Ovary (tissue), 9 donors: ENCODE results near the gene FBLN2. TPM values are rescaled to one million over a fixed set of nuclear protein-coding genes. Genes with fewer than 3 reads are reported as not detected.

Experiments used
- DNase-seq, 5 donors: peaks; one replicate each; pipeline ENCODE4 v3.0.0-alpha.2; 2019 to 2020
- H3K27ac ChIP-seq, 2 donors: fragments of 200-600 bp; one replicate each; pipeline versions ENCODE4 v1.5.1 to v1.8.0; 2019 to 2022
- H3K27me3 ChIP-seq: fragments of 200-600 bp; one replicate; pipeline ENCODE4 v1.8.0; 2022
- H3K36me3 ChIP-seq: fragments of 200-600 bp; sonication (generic); one replicate; pipeline ENCODE4 v1.5.1; 2019
- H3K4me1 ChIP-seq: one replicate; pipeline ENCODE4 v1.8.1; 2013; ENCODE audit warnings: mild to moderate bottlenecking, moderate library complexity; ENCODE audit not compliant: insufficient read depth
- H3K4me3 ChIP-seq: fragments of 200-600 bp; sonication (generic); one replicate; pipeline ENCODE4 v1.5.1; 2017
- H3K9me3 ChIP-seq, 2 donors: fragments of 200-600 bp in 1 of 2; sonication (generic) in 1 of 2; one replicate each; pipeline versions ENCODE4 v1.5.1 to v1.8.1; 2013 to 2019; ENCODE audit warnings: mild to moderate bottlenecking in 1 of 2, moderate library complexity in 1 of 2
- EP300 ChIP-seq: sonication (generic); formaldehyde crosslinking; IDR thresholded peaks from one replicate; pipeline ENCODE4 v1.6.1; 2017; ENCODE audit warnings: antibody characterized with exemption
- POLR2A ChIP-seq: fragments of 450-650 bp; IDR thresholded peaks from one replicate; pipeline ENCODE4 v1.6.1; 2017; ENCODE audit warnings: antibody characterized with exemption, mild to moderate bottlenecking, moderate library complexity
- WGBS, 3 donors: extraction: QIAGEN DNeasy Blood & Tissue Kit in 1 of 3; methylation state at CpG; one replicate each; pipeline versions ENCODE4 v1.1.5 to v1.1.7; 2013 to 2017; 5-methylcytosine and 5-hydroxymethylcytosine counted together
- intact Hi-C, 4 donors: fragments of 100-400 bp; cut with DNase I; formaldehyde crosslinking; loops; one replicate each; pipeline versions ENCODE4 v1.11.0 to v1.15.1; 2022 to 2023
- polyA plus RNA-seq, 2 donors: library from polyadenylated mRNA; stranded (reverse); fragments of 200-250 nt in 1 of 2; fragments of 350-450 nt in 1 of 2; fragmentation: Illumina TruSeq in 1 of 2; extraction: RNeasy Lipid Tissue Mini Kit (QIAGEN cat#74804) in 1 of 2; gene quantifications; one replicate each; pipeline ENCODE4 v1.2.3, GENCODE V29; 2013 to 2014
- total RNA-seq, 7 donors: library from RNA; depleted of rRNA in 2 of 7; stranded (reverse); fragments of >200 nt in 2 of 7; fragmentation: NEBNext Ultra II Directional in 3 of 7; extraction: Animal tissue kit (Norgen Biotek cat#: 25700) in 3 of 7; gene quantifications; one replicate each; pipeline versions ENCODE4 v1.1.0 to v1.2.4, GENCODE V29; 2016 to 2023
- TF ChIP-seq, protein P1 (sequence below), 3 donors: fragments of 450-650 bp in 2 of 3; fragments of 200-600 bp in 1 of 3; IDR thresholded peaks; one replicate each; pipeline versions ENCODE4 v1.5.1 to v1.8.0; 2016 to 2022; ENCODE audit warnings: antibody characterized with exemption in 3 of 3, mild to moderate bottlenecking in 1 of 3
- donor health status: DM: no; HTN: no; CAD: no; lungs with moderate emphysema.
- donor health status: DM: no; HTN: no; CAD: no.
- donor health status: Bipolar disorder and iron deficiency.
- donor health status: DM: yes; HTN: yes; CAD: no.
- donor health status: DM: no; HTN: no; CAD: no.
- donor health status: DM: yes; HTN: yes; CAD: no.

Gene FBLN2
- total and polyA plus RNA-seq, 9 donors, result 4.0 to 18.2 (median 8.1) TPM

DNA sequence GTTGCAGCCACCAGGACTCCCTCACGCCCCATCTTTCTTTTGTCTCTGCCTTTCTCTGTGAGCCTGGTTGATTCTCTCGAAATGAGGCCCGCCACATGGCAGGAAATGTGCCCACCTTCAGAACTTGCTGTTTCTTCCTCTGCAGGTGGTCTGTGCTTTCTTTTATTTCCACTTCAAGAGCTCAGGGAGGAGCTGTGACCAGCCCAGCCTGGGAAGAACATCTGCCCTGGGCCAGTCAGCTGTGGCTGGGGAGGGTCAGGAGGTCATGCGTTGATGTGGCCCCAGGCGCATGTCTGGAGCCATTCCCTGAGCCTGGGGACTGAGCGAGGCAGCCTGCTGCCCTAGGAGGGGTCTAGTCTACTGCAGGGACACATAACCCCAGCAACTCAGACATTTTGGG, 8.0 kb downstream of the FBLN2 start:
- Histone ChIP-seq H3K36me3 (no peaks in the 10 kb centered on the region), H3K4me1 (no peaks in the 10 kb centered on the region), H3K4me3 (no peak overlapping the region), H3K27ac (no peak overlapping the region), H3K9me3 (no peaks in the 10 kb centered on the region), H3K27me3 (no peaks in the 10 kb centered on the region)
- no peak for DNase-seq
- TF ChIP-seq POLR2A (no peak), EP300 (no peak)
- TF ChIP-seq, protein P1, sequence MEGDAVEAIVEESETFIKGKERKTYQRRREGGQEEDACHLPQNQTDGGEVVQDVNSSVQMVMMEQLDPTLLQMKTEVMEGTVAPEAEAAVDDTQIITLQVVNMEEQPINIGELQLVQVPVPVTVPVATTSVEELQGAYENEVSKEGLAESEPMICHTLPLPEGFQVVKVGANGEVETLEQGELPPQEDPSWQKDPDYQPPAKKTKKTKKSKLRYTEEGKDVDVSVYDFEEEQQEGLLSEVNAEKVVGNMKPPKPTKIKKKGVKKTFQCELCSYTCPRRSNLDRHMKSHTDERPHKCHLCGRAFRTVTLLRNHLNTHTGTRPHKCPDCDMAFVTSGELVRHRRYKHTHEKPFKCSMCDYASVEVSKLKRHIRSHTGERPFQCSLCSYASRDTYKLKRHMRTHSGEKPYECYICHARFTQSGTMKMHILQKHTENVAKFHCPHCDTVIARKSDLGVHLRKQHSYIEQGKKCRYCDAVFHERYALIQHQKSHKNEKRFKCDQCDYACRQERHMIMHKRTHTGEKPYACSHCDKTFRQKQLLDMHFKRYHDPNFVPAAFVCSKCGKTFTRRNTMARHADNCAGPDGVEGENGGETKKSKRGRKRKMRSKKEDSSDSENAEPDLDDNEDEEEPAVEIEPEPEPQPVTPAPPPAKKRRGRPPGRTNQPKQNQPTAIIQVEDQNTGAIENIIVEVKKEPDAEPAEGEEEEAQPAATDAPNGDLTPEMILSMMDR (IDR thresholded peaks at IDR 0.05), result no peak
- WGBS, 3 donors, result 90 to 98% (median 93%) methylated on average over 6 of the region's 6 CpGs
- intact Hi-C loops, result no loop called here

DNA sequence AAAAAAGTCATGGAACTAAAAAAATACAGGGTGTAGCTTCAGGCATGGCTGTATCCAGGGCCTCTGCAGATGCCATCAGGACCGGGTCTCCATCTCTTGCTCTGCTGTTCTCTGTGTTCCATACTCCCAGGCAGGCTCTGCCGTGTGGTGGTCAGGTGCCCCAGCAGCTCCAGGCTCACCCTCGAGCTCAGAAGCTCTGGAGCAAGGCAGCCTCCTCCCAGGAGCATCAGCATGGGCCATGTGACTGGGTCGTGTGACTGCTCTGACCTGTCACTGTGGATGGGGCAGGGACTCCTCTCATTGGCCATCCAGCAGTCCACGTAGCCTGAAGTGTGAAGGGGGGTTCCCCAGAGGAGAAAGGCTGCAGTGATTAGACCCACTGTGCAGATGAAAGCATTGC, 8.5 kb downstream of the FBLN2 start:
- DNase-seq, result no peak
- intact Hi-C loops, result no loop called here
- WGBS, 3 donors, result 72 to 81% (median 80%) methylated on average over 5 of the region's 5 CpGs
- no peaks in the 10 kb centered on the region for H3K27me3 ChIP-seq
- H3K27ac ChIP-seq, result no peak overlapping the region
- H3K36me3 ChIP-seq, result no peaks in the 10 kb centered on the region
- no peak overlapping the region for H3K4me3 ChIP-seq
- H3K9me3 ChIP-seq, result no peaks in the 10 kb centered on the region
- no peaks in the 10 kb centered on the region for H3K4me1 ChIP-seq
- TF ChIP-seq, protein P1 (IDR thresholded peaks at IDR 0.05), result no peak
- no peak for TF ChIP-seq POLR2A
- no peak for TF ChIP-seq EP300

DNA sequence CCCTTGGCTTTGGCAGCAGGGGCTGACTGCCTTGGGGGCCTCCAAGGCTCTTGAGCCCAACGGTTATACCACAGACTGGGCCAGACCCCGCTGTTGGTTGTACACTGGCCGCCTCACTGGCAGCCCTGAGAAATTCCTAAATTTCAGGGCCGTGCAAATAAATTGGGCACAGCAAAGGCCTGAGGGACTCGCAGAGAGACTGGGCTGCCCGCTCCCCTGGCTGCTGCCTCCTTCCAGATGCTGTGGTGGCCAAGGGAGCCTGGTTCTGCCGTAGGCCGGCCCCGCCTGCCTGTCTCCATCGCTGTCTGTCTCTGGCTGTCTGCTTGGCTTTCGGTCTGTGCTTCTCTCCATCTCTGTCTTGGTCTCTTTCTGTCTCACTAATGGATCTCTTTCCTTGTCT, 9.0 kb downstream of the FBLN2 start:
- intact Hi-C loops, result no loop called here

DNA sequence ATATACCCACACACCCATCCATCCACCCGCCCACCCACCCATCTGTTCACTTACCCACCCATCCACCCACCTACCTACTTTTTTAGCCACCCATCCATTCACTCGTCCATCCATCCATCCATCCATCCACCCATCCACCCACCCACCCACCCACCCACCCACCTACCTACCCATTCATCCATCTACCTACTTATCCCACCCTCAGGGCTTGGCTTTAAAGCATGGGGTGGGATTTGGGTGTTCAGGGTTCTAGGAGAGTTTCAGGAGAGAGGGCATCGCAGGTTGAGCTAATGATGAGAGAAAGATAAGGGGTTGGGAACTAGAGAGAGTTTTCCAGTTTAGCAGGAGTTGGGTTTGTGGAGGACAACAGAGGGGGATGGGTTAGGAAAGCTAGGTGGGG, 9.7 kb downstream of the FBLN2 start:
- no peak for DNase-seq
- intact Hi-C loops, result no loop called here
- TF ChIP-seq EP300 (no peak), POLR2A (no peak)
- TF ChIP-seq, protein P1 (IDR thresholded peaks at IDR 0.05), result no peak
- 88 to 93% (median 89%) methylated on average over 3 of the region's 3 CpGs for WGBS, 3 donors
- H3K27ac ChIP-seq, result no peak overlapping the region
- no peaks in the 10 kb centered on the region for H3K9me3 ChIP-seq
- no peaks in the 10 kb centered on the region for H3K36me3 ChIP-seq
- no peaks in the 10 kb centered on the region for H3K27me3 ChIP-seq
- no peak overlapping the region for H3K4me3 ChIP-seq
- H3K4me1 ChIP-seq, result no peaks in the 10 kb centered on the region

More for the DNA sequence above, 9.0 kb downstream of the FBLN2 start:
- Histone ChIP-seq H3K27ac (no peak overlapping the region), H3K4me3 (no peak overlapping the region), H3K9me3 (no peaks in the 10 kb centered on the region), H3K27me3 (no peaks in the 10 kb centered on the region), H3K4me1 (no peaks in the 10 kb centered on the region), H3K36me3 (no peaks in the 10 kb centered on the region)
- TF ChIP-seq, protein P1 (IDR thresholded peaks at IDR 0.05), result no peak
- no peak for TF ChIP-seq POLR2A
- TF ChIP-seq EP300, result no peak
- 86 to 93% (median 89%) methylated on average over 11 of the region's 11 CpGs for WGBS, 3 donors
- no peak for DNase-seq
